ENCODE measurements around the gene ST8SIA2.

ST8SIA2 gene, protein sequence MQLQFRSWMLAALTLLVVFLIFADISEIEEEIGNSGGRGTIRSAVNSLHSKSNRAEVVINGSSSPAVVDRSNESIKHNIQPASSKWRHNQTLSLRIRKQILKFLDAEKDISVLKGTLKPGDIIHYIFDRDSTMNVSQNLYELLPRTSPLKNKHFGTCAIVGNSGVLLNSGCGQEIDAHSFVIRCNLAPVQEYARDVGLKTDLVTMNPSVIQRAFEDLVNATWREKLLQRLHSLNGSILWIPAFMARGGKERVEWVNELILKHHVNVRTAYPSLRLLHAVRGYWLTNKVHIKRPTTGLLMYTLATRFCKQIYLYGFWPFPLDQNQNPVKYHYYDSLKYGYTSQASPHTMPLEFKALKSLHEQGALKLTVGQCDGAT

DNA sequence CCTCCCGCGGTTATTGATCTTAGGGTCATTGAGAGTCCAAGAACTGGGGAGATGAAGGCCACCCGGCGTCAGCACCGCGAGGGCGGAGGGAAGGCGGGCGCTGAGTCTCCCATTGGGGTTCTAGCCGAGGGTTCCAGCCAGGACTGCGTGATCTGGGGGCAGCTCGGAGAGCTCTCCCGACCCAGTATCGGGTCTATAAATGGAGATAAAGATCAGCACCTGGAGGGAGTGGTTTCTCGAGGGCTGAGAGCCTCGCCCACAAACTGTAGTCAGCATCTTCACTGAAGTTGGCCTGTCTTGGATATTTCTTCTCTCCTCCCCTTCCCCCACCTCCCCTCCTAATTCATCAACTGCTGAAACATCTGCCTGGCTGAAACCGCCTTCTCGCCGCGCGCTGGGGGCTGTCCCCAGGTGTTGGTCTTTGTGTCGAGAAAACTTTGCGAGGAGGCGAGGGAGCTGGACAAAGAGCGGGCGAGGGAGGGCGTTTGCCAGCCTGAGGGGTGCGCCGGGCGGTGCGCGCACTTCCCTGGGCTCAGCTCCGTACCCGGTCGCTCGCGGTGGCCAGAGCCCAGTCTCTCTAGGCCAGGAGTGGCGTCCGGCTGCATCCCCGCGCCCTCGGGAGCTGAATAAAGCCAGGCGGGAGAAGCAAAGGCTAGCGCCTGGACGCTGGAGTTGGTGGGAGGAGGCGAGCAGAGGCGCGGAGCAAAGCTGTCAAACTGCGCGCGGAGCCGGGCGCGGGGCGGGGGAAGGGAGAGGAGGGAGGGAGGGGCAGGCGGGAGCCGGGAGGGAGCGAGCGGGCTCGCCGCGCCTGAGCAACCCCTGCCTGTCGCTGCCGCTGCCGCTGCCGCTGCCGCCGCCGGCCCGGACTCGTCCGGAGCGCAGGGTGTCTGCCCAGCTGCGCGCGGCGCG, at the start of gene ST8SIA2:
Gene ST8SIA2, plus strand, starts transcription at position 811 of the 909 bp plus-strand sequence. CDS start 184 bp downstream, outside the sequence.
- no peak for DNase-seq

DNA sequence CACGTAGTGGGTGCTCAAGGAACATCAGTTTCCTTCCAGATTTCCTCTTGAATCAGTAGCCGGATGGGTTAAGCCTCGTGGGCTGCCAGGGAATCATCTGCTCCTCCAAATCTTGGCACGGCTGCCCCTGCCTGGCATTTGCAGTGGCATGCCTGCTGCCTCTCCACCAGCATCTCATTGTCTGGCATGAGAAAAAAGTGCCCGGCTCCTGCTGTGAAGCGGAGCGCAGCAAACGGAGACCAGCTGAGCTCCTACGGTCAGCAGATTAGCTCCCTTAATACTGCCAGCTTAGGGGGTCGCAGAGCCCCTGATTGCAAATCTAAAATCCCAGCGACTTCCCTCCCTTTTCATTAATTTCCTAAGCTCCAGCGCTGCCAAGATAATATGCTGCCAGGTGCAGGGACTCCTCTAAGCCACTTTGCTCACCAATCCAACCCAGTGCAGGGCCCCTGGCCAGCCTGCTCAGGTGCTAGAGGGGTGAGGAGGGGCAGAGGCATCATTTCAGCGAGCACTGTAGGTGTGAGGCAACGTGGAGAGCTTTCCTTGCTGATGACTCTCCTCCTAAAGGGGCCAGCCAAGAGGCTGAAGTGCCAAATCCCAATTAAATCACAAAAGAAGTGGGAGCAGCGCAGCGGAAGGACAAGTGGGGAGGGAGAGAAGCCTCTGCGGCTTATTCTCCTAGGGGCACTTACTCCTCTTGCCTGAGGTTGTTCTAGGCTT, 49.6 kb upstream of the ST8SIA2 start:
- no peak for DNase-seq

DNA sequence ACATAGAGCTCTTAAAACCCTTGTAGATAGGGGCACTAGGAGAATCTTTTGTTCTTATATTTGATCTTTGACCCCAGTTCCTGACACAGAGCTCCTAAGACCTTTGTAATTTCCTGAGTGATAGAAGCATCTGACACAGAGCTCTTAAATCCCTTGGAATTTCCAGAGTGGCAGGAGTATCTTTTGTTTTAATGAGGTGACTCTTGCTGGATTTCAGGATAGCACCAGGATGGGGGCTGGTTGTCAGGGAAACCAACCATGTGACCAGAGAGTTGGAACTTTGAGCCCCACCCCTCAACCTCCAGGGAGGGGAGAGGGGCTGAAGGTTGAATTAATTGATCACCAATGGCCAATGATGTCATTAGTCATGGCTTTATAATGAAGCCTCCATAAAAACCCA, 47.6 kb upstream of the ST8SIA2 start:
- no peak for DNase-seq

DNA sequence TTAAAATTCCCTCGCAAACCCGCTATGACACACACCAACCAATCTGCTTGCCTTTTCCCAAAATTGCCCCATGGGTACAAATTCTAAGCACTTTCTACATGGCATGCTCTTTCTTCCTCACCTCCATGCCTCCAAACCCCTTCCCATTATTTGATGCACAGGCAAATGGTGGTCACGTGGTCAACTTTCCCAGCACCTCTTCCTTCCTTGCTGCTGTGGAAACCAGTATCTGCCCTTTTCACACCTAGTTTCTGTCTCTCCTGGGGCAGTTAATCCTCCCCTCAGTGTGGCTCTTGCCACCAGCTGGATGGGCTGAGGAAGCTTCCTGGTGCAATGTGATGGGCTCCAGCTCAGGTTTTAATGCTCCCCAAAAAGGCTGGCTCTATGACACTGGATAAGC, 38.4 kb upstream of the ST8SIA2 start:
- DNase-seq = no peak

DNA sequence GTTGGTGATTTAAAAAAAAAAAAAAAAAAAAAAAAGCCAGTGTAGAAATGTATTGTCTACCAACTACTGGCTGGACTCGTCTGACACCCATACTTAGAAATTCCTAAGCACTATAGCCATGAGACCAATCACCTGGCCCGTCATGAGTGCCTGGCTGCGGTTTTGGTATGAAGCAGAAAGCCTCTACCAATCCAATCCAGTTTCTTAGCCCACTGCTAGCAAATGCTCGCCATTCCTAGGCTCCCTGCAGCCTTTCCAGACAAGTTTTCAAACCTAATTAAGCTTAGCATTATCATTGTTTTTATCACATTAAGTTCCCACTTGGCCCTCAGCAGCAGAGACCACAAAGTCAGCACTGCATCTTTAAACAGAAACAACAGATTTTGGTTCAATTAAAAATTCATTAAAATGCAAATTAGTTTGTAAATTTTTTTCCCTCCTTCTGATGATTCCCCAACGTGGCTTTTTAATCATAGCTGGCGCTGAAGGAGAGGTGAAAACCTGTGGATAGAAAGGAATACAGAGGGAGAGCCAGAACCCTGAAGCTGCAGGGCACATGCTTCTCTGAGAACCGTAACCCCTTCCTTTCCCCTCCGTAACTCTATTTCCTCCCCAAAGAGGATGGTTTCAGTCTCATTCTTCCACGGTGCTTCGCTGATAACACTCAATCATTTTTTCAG, 32.2 kb upstream of the ST8SIA2 start:
- DNase-seq = no peak

DNA sequence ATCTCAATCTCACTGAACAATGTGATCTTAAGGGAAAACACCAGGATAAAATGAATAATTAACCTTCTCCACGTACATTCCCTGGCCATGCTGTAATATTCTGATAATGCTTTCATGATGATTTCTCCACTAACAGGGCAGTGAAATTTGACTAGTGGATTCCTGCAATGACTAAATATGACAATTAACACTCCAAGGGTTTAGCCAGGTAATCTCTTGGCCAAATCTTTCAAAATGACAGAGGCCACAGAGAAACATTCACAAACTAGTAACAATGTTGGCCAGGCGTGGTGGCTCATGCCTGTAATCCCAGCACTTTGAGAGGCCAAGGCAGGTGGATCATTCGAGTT, 31.7 kb upstream of the ST8SIA2 start:
- no peak for DNase-seq

DNA sequence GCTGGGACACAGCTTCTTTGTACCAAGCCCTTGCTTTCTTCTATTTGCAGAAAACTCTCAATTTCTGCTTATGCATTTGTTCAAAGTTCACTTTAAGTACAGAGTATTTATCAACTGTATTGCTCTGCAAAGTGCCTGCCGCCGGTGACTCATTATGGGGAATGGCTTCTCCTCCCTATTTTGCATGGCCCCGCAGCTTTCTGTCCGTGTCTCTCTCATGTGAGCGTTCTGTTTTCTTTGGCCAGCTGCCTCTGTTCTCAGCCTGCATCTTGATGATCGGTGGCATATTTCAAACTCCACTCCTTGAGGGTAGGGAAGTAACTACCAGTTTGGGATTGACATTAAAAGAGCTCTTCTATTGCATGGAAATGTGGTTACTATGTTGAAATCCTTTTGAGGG, 28.6 kb upstream of the ST8SIA2 start:
- DNase-seq = no peak

DNA sequence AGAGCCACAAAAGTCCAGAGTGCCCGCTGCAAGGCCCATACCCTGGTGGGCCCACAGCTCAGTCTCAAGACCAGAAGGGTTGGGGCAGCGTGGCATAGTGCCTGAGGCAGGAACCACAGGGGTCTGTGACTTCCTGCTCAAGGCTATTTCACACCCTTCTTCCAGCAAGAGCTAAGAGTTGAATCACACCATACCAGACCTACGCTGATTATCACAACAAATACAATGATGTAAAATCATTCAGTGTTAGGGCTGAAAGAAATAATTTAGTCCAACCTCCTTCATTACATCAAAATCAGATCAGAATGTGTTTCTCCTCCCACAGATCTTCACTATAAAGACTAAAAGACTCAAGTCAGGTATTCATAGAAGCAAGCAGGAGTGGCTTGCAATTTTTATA, 27.8 kb upstream of the ST8SIA2 start:
- no peak for DNase-seq

DNA sequence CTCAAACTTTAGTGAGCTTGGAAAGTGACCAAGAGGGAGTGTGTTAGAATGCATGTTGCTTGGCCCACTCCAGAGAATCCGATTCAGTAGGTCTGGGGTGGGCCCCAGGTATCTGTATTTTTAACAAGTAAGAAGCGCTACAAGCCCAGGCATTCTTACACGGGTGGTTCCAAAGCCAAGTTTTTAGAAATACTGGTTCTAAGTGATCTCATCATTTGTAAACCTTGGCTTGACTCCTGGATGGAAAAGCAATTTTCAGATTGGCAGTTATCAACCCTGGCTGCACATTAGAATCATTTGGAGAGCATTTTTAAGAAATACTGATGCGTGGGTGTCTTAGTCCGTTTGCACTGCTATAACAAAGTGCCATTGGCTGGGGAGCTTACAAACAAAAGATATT, 27.3 kb upstream of the ST8SIA2 start:
- DNase-seq = no peak

DNA sequence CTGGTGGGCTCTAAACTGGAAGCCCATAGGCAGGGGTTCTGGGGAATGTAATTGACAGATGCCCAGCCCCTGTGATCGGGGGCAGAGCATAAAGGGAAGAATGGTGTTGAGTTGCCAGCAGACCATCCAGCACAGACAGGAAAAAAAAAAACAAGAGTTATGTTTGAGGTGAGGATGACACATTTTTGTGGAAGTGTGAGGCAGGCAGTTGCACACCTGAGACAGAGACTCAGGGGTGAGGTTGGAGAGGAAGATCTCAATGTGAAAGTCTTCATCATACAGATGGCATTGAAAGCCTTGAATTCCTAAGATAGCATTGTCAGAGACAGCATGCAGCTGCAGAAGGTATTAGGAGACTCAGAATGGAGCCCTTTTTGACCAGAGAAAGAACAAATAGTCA, 18.6 kb upstream of the ST8SIA2 start:
- no peak for DNase-seq

DNA sequence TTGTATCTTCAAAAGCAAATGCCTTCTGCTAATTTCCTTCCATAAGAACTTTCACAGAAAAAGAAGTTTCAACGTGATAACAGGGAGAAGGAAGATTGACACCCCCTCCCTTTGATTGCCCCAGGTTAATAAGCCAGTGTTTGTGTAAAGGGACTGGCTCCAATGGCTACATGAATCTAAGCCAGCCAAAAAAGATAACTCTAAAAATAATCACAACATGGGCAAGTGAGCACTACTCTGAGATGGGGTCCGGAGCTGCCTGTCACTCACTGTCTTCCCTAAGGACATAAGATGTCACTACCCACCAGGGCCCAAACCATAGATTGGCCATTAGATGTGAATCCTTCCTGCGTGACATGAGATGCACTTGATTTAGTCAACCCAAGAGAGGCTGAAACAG, 17.6 kb upstream of the ST8SIA2 start:
- DNase-seq = no peak

DNA sequence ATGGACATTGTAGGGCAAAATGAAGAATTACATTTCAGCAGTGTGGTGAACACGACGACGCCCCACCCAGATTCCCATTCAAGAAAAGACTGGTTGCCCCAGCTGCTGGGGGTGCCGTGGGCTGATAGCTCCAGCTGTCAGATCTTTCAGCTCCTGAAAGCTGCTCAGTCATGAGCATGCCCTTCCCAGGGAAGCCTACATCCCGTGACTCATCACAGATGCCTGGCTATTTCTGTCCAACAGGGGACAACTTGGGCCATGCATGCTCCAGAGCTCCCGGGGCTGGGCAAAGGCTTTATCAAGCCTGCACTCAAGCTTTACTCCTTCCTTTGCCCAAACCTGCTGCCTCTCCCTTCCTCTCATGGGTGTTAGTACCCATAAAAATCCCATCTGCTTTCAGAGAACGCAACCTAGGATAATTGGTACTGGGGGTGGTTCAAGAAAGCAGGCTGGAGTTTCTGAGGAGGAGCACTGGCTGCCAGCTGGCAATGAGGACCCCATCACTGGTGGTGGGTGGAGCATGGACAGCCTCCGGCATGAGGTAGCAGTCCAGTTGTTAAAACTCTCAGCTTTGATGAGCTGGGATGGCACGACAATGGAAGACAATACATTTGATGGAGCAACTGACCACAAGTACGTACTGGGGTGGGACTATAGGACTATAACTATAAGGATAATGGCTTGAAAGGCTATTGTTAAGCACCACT, 16.4 kb upstream of the ST8SIA2 start:
- DNase-seq = no peak

DNA sequence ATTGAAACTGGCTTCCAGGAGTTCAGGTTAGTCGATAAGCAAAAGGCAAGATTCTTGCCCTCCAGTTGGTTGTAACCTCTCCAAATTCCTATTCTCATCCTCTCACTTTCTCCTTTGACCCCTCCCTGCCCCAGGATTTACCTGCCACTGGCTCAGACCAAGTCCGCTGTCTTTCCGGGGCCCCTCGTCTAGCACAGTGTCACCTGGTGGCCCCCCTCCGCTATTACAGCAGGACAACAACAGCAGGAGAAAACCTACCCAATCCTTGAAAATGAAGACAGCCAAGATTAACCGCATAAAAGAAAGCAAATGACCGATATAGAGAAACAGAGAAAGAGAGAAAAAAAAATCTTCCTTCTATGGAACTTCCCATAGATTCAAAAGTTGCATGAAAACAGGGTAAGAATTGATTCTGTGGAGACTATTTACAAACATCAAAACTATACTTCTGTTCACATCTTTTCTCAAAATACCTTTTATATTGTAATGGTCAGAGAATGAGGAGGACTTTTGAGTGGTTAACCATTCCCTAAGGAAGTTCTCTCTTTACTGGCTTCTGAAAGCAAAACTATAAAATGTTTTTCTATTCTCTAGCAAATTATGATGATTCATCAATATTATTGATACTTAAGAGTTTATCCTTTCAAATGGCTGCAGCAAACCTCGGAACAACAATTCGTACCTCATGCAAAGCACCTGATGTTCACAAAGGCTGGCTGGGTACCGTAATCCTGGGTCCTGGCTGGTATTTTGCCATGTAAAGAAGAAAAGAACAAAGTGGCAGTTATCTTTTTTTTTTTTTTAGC, 10.0 kb upstream of the ST8SIA2 start:
- no peak for DNase-seq

DNA sequence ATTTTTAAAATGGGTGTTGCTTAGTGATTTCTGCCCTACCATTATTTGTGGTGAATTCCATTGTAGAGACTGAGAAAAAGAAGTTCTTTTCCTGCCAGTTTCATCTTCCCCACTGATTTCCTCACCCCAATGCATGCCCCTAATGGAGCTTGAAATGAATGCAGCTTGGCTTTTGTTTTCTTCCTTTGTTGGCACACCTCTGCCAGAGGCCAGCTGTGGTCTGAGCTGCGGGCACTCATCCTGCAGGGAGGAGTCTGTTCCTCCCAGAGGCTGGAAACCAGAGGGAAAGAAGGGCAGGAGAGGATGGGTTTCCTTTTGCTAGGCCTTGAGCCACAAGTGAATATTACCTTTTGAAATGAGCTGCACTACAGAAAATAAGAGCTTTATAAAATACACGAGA, 9.3 kb upstream of the ST8SIA2 start:
- no peak for DNase-seq

DNA sequence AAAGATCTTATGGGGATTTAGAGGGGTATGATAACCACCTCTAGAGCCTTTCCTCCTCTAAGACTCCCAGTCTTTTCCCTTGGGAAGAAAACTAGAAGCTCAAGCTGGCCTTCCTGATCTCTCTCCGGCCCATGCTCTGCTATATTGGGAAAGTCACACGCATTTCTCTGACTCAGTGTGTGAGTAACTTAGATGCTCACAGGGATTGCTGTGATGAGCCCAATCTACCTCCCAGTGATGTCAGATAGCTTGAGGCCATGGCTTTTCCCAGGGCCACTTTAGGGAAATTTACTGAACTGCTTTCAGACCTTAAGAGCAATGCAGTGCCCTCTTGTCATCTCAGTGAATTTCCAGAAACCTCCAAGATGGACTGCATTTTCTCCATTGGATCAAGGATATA, 8.6 kb upstream of the ST8SIA2 start:
- DNase-seq = no peak

DNA sequence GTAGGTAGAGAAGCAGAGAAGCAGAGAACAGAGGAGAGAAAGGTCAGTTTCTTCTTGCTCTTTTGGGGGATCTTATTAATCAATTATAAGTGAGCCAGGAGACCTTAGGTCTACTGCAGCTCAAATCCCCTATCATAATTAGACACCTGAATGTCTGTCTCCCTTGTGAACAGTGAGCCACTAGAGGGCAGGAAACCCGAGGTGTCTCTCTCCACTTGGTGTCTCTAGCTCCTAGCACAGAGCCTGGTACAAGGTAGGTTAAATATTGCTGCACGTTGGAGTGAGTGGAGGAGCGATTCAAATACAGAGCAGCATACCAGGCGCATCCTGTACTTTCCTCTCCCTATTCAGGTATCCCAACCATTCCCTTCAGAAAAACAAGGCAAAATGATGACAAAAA, 2.0 kb upstream of the ST8SIA2 start:
- DNase-seq = no peak

DNA sequence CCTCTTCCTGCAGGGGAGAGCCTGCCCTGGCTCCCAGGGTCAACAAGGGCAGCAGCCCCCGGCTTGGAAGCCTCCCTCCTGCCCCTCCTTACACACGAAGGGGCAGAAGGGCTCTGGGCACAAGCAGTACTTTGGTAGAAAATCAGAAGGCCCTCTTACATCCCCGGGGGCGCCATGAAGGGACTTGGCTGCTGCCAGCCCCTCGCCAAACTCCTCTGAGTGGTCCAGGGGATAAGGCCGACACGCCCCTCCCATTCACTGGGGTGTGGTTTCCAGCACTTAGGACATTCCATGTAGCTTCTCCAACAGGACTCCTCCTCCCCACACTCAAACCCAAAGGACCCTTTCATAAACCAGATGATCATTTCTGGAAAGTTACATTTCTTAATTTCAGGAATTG, 1.2 kb upstream of the ST8SIA2 start:
- DNase-seq = no peak

DNA sequence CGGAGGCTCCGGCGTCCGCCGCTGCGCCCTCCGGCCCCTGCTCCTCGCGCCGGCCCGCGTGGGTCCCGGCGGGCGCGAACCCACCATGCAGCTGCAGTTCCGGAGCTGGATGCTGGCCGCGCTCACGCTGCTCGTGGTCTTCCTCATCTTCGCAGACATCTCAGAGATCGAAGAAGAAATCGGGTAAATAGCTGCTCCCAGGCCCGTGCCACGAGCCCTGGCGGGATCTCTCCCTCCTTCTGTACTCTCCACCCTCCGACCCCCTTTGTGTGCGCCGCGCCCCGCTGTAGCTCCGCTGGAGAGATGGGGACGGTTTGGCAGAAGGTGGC, 263 bp downstream of the ST8SIA2 start:
- DNase-seq = no peak

DNA sequence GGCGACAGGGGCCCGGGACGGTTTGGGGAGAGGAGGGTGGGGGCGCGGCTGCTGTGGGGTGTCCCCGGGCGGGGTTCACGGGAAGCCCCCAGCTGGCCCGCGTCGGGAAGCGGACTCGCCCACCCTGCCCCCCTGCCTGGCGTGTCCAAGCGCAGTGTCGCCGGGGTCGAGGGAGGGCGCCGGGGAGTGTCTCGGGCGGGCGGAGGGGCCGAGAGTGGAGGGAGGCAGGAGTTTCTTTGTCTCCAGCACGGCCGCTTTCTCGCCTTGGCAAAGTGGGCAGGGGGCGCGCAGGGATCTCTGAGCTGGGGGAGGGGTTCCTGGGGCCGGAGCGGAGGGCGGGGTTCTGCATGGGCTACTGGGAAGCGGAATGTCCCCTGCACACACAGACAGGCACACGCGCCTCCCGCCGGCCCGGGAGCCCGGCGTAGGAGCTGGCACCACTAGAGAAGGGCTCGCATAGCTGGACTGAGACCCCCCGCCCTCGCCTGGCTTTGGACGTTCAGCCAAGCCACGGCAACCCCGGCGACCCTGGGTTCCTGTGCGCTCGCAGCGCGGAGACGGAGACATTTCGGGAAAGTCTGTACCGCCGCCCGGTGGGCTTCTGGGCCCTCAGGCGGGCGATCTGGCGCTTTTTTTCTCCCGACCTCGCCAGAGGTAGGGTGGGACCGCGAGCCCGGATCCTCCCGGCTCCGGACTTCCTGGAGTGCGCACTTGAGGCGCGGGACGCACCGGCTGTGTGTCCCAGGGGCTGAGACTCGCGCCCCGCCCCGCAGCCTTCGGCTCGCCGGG, 822 bp downstream of the ST8SIA2 start:
- DNase-seq = no peak

DNA sequence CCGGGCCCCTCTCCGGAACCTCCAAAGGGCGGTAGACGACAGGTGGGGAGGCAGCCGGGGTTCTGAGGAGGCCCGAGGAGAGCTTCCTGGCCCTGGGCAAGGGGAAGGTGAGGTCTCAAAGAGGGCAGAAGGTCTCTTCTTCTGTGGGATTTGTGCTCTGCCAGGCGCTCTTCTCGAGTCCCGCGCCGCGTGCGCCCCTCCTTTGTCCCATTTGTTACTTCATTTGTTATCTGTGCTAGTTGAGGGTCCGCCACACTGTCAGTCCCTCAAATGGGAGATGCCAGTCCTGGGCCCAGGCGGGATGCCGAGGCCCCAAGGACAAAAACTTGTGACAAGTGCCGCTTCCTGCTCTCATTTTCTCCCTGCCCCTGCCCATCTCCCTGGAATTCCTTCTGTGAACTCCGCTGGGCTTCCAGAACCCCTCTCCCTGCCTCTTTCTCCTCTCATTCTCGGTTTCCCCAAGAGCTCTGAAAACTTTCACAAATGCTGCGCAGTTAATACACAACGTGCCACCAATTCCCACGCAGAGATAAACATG, 1.5 kb downstream of the ST8SIA2 start:
- no peak for DNase-seq

Measured in GF-D8 (cell line).